HG03457 (cell line): Measurements from ENCODE around the gene LRP11.

Experiments used
- ATAC-seq: cut with Tn5 transposase; IDR thresholded peaks from one replicate; pipeline ENCODE4 v1.9.1; 2021; ENCODE audit warnings: moderate number of reproducible peaks; ENCODE audit not compliant: unreplicated experiment

The LRP11 gene

GRCh38 chr6:149809798-149810197, 54.4 kb downstream of the LRP11 start:
- no peak for ATAC-seq

GRCh38 chr6:149806127-149806526, 58.0 kb downstream of the LRP11 start:
- ATAC-seq: no peak

- ATAC-seq: no peak
Observed at GRCh38 chr6:149783551-149783950, 80.6 kb downstream of the LRP11 start.

- ATAC-seq: no peak
Observed at GRCh38 chr6:149782337-149782736, 81.8 kb downstream of the LRP11 start.

- no peak for ATAC-seq
Observed at GRCh38 chr6:149781715-149782114, 82.4 kb downstream of the LRP11 start.

GRCh38 chr6:149779644-149779963, 84.6 kb downstream of the LRP11 start:
- ATAC-seq: no peak

- no peak for ATAC-seq
Observed at GRCh38 chr6:149777624-149778023, 86.5 kb downstream of the LRP11 start.

GRCh38 chr6:149771925-149772324, 92.2 kb downstream of the LRP11 start:
- ATAC-seq: no peak

- no peak for ATAC-seq
Observed at GRCh38 chr6:149771185-149771584, 93.0 kb downstream of the LRP11 start.

- no peak for ATAC-seq
Observed at GRCh38 chr6:149769676-149770075, 94.5 kb downstream of the LRP11 start.
